Activated CD8-positive, alpha-beta memory T cell treated with anti-CD3 and anti-CD28 coated beads, Interleukin-2, amount 50 U/mL, for 24 hours (primary cell): Measurements from ENCODE around the gene SPINT1.
"Not testable (repeated sequence)": the region's sequence is repeated elsewhere in the genome, so short reads cannot be mapped to it uniquely, and the experiment has no call there.

Experiments used
- DNase-seq: peaks from one replicate; pipeline ENCODE4 v3.0.0-alpha.2; 2020; ENCODE audit errors: extremely low read depth

The SPINT1 gene

DNA sequence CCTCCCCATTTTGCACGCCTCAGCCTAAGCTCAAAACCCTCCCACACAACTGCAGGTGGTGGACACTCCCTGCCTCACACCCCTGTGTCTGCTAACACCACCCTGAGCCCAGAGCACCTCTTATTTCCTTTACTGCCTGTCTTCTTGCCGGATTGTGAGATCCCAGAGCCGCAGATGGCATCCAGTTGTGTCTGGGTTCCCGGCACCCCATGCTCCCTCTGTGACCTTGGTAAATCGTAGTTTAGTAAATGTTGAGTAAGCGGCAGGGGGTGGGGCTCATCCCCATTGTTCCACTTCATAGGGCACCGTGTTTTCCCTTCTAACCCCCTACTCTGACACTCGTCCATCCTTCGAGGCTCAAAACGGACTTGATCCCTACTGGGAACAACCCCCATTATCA is 14.9 kb downstream of the SPINT1 start:
- no peak for DNase-seq

- DNase-seq: peak; percentile 57
Observed at GRCh38 chr15:40859206-40859851, 15.5 kb downstream of the SPINT1 start.

- not testable (repeated sequence) for DNase-seq
Observed at GRCh38 chr15:40861147-40861546, 17.3 kb downstream of the SPINT1 start.

GRCh38 chr15:40863660-40864270 is 19.9 kb downstream of the SPINT1 start:
- no peak for DNase-seq

- DNase-seq: no peak
Observed at GRCh38 chr15:40867199-40867598, 23.4 kb downstream of the SPINT1 start.

DNA sequence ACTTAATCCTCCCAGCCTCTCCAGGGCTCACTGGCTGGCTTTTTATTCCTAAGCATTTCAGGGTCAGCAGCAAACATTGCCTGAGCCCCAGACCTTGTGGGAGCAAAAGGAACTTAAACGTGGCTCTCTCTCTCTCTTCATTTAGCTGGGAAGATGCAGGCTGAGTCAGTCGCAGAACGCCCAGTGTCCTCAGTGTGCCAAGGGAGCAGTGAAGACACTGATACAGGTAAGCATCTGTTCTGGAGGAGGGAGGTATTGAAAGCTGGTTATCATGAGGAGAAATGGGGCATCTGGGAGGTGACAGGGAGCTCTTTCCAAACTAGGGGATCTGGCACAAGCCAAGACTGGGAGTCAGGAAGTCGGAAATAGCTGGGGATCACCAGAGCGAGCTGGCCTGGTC is 25.8 kb downstream of the SPINT1 start:
- DNase-seq: no peak

DNA sequence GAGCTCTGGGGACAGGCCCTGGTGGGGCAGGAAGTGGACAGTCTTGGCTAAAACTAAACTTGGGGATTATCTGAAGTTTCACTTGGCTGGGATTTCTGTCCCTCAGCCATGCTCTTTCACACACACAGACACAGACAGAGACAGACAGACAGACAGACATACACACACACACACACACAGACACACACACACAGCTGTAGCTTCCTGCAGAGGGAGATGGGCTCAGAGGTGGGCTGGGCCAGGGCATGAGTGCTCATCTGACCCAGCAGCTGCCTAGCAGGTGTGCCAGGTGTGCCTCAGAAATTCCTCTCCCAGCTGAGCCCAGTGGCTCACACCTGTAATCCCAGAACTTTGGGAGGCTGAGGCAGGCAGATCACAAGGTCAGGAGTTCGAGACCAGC is 26.9 kb downstream of the SPINT1 start:
- DNase-seq: no peak

DNA sequence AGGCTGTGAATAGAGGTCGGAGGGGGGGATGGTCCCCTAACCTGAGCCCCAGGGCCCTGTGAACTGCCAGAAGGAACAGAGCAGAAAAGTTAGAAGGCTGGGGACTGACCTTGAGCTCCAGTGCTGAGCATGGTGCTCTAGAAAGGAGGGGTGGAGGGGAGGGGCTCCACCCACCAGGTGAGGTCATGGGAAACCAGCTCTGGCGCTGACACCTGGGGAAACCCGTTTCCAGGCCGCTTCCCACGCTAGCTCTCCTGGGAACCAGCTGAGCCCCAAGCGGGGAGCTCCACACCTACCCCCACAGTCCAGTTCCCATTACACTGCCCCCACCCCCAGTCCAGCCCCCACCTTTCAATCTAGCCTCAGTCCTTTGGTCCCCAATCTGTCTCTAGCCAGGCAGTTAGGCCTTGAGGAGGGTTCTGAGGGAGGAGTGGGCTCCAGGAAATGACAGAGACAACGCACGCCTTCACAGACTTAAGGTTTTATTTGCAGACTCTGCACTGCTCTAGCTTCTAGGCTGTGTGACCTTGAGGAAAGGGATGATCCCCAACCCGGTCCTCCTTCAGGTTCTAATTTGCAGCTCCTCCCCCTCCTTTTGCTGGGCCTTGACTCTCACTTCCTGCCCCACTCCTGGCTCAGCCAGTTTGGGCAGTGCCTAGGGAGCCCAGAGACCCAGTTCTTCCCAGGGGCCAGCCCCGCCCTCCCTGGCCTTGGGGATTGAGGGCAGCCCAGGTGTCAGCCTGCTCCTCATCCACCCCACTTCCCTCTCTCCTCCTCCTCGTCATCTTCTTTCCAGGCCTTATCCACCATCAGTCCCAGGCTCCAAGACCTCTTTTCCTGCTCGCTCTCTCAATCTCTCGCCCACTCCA is 28.1 kb downstream of the SPINT1 start:
- no peak for DNase-seq

GRCh38 chr15:40872791-40873693 is 29.2 kb downstream of the SPINT1 start:
- DNase-seq: no peak

DNA sequence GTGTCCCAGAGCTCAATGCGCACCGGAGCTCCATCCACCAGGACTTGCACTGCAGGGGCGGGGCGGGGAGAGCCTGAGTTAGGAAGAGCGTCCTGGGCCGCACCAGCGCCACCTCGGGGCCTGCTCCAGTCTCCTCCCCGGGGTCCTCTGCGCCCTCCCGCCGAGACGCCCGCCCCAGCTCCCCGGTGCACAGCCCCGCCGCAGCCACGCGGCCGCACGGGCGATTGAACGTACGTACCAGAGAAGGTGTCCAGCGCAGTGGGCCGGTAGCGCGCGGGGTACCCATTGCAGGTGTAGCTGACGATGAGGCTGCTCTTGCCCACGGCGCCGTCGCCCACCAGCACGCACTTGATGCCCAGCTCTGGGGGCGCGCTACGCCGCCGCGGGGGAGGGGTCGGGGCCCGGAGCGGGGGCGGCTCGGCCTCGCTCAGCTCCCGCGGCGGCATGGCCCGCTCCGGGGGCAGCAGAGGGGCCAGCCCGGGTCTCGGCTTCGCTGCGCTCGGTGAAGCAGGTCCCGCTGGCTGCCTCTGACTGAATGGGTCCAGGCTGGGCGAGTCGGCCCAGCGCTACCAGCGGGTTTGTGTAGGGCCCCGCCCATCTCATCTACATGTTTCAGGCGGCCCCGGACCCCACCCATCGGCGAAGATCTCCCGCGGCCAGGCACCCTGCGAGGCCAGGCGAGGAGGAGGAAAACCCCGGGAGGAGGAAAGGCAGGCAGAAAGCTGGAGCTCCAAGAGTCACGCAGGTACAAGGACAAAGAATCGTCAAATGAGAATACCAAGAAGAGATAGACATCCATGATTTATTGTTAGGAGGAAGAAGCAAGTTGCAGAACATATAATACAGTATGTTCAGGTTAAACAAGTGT is 30.1 kb downstream of the SPINT1 start, which contains the start of gene RHOV:
Gene RHOV, minus strand, starts transcription at position 541 of the 868 bp plus-strand sequence. Its CDS starts 95 bp downstream, at position 446.
- DNase-seq: no peak

DNA sequence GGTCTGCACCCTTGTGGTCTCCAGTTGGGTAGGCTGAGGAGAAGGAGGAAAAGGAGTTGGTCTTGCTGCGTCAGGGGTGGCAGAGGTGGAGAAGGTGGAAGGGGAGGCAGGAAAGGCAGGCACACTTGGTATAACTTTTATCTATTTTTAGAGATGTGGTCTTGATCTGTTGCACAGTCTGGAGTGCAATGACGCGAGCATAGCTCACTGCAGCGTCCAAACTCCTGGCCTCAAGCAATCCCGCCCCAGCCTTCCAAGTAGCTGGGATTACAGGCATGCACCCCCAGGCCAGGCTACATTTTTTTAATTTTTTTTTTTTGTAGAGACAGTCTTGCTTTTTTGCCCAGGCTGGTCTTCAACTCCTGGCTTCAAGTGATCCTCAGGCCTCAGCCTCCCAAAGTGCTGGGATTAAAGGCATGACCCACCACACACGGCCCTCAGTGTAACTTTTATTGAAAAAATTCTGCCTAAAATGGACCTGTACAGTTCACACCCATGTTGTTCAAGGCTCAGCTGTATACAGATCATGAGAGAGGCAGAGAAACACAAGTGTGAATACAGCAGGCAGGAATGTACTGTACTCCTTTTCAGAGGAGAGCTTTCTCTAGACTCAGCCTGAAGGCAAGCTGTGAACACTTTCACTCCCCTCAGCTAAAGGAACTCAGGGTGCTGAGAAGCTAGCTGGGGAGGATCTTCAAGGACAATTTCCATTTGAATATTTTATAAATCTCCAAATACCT is 32.3 kb downstream of the SPINT1 start:
- no peak for DNase-seq

GRCh38 chr15:40877694-40878093 is 33.8 kb downstream of the SPINT1 start:
- DNase-seq: no peak

GRCh38 chr15:40878785-40879184 is 34.9 kb downstream of the SPINT1 start:
- DNase-seq: no peak

GRCh38 chr15:40879609-40880008 is 35.8 kb downstream of the SPINT1 start:
- no peak for DNase-seq

DNA sequence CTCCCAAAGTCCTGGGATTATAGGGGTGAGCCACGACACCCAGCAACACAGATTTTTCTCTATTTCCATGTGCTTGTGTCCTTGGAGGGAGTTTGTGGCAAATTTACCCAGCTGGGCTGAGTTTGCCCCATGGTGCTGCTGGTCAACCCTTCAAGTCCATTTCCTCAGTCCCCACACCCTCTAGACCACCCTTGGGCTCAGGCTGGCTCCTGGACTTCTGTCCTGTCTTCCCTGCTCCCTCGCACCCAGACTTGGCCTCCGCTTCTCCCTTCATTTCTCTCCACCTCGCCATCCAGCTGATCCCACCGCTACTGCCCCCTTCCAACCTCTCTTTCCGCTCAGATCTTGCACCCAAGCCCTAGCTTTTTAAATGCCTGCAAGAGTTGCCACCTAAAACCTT is 37.5 kb downstream of the SPINT1 start:
- DNase-seq: no peak

GRCh38 chr15:40886586-40886985 is 42.7 kb downstream of the SPINT1 start:
- no peak for DNase-seq

DNA sequence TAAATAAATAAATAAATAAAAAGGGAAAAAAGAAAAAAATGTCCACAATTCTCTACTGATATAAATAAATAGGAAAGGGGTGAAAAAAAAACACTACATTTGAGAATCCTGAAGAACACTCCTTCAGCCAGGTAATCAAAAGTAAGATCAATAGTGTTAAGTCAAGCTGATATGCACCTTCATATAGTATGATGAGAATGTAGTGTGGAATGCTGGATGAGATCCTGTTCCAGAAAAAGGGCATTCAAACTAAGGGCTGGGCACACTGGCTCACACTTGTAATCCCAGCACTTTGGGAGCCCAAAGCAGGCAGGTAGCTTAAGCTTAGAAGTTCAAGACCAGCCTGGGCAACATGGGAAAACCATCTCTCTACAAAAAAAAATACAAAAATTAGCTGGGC is 45.3 kb downstream of the SPINT1 start:
- no peak for DNase-seq

DNA sequence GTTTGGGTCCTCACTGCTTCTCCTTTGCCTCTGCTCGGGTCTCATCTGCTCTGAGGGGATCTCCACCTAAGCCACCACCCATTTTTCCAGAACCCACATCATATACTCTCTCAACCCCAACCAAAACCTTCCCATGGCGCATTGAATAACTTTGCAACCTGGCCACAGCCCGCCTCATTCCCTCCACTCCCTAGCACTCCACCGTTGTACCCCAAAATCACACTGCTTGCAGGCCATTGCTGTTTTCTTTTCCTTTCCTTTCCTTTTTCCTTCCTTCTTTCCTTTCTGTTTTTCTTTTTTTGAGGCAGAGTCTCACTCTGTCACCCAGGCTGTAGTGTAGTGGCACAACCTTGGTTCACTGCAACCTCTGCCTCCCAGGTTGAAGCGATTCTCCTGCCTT is 47.3 kb downstream of the SPINT1 start:
- DNase-seq: no peak

GRCh38 chr15:40891810-40892446 is 48.1 kb downstream of the SPINT1 start:
- DNase-seq: no peak
